ENCODE results near the gene ZBTB45.

The ZBTB45 gene

GRCh38 chr19:58536852-58537798 lies 17.5 kb upstream of the ZBTB45 start:
- H3K27me3 ChIP-seq (ENCODE audit: control insufficient read depth in 2 of 2, insufficient read depth in 2 of 2, low read length in 2 of 2): peaks cover 6 to 7% of the 10 kb centered on the region in 2 donors
- H3K36me3 ChIP-seq (ENCODE audit: control insufficient read depth in 2 of 2, insufficient read depth in 2 of 2, low read length in 2 of 2): no peaks in the 10 kb centered on the region
- no peak overlapping the region for H3K4me3 ChIP-seq (ENCODE audit: low read length in 2 of 2)
- no peak overlapping the region for H3K9ac ChIP-seq (ENCODE audit: low read depth in 1 of 2, low read length in 2 of 2)
- peaks cover 0 to 5% of the 10 kb centered on the region in 2 donors for H3K4me1 ChIP-seq (ENCODE audit: control insufficient read depth in 2 of 2, insufficient read depth in 2 of 2, low read length in 2 of 2)
- H3K27ac ChIP-seq (ENCODE audit: low read depth in 2 of 2, low read length in 2 of 2): no peak overlapping the region
- H3K9me3 ChIP-seq (ENCODE audit: control insufficient read depth in 2 of 2, low read length in 2 of 2): no peaks in the 10 kb centered on the region

GRCh38 chr19:58535857-58536256 lies 16.2 kb upstream of the ZBTB45 start:
- Histone ChIP-seq H3K4me1 (ENCODE audit: control insufficient read depth in 2 of 2, insufficient read depth in 2 of 2, low read length in 2 of 2) (peaks cover 0 to 5% of the 10 kb centered on the region in 2 donors), H3K9ac (ENCODE audit: low read depth in 1 of 2, low read length in 2 of 2) (no peak overlapping the region), H3K36me3 (ENCODE audit: control insufficient read depth in 2 of 2, insufficient read depth in 2 of 2, low read length in 2 of 2) (no peaks in the 10 kb centered on the region), H3K9me3 (ENCODE audit: control insufficient read depth in 2 of 2, low read length in 2 of 2) (no peaks in the 10 kb centered on the region), H3K4me3 (ENCODE audit: low read length in 2 of 2) (no peak overlapping the region), H3K27ac (ENCODE audit: low read depth in 2 of 2, low read length in 2 of 2) (no peak overlapping the region), H3K27me3 (ENCODE audit: control insufficient read depth in 2 of 2, insufficient read depth in 2 of 2, low read length in 2 of 2) (peaks cover 6 to 7% of the 10 kb centered on the region in 2 donors)

GRCh38 chr19:58531034-58531840 lies 11.6 kb upstream of the ZBTB45 start:
- Histone ChIP-seq H3K9me3 (ENCODE audit: control insufficient read depth in 2 of 2, low read length in 2 of 2) (no peaks in the 10 kb centered on the region), H3K9ac (ENCODE audit: low read depth in 1 of 2, low read length in 2 of 2) (no peak overlapping the region)

GRCh38 chr19:58529405-58529804 lies 9.8 kb upstream of the ZBTB45 start:
- H3K4me1 ChIP-seq (ENCODE audit: control insufficient read depth in 2 of 2, insufficient read depth in 2 of 2, low read length in 2 of 2): no peaks in the 10 kb centered on the region
- H3K9me3 ChIP-seq (ENCODE audit: control insufficient read depth in 2 of 2, low read length in 2 of 2): no peaks in the 10 kb centered on the region
- no peaks in the 10 kb centered on the region for H3K36me3 ChIP-seq (ENCODE audit: control insufficient read depth in 2 of 2, insufficient read depth in 2 of 2, low read length in 2 of 2)
- no peak overlapping the region for H3K4me3 ChIP-seq (ENCODE audit: low read length in 2 of 2)
- H3K27me3 ChIP-seq (ENCODE audit: control insufficient read depth in 2 of 2, insufficient read depth in 2 of 2, low read length in 2 of 2): no peaks in the 10 kb centered on the region
- H3K9ac ChIP-seq (ENCODE audit: low read depth in 1 of 2, low read length in 2 of 2): no peak overlapping the region
- no peak overlapping the region for H3K27ac ChIP-seq (ENCODE audit: low read depth in 2 of 2, low read length in 2 of 2)

More at GRCh38 chr19:58531034-58531840, 11.6 kb upstream of the ZBTB45 start:
- Histone ChIP-seq H3K27me3 (ENCODE audit: control insufficient read depth in 2 of 2, insufficient read depth in 2 of 2, low read length in 2 of 2) (no peaks in the 10 kb centered on the region), H3K36me3 (ENCODE audit: control insufficient read depth in 2 of 2, insufficient read depth in 2 of 2, low read length in 2 of 2) (no peaks in the 10 kb centered on the region), H3K4me1 (ENCODE audit: control insufficient read depth in 2 of 2, insufficient read depth in 2 of 2, low read length in 2 of 2) (no peaks in the 10 kb centered on the region), H3K27ac (ENCODE audit: low read depth in 2 of 2, low read length in 2 of 2) (no peak overlapping the region), H3K4me3 (ENCODE audit: low read length in 2 of 2) (no peak overlapping the region)

- Histone ChIP-seq H3K27ac (ENCODE audit: low read depth in 2 of 2, low read length in 2 of 2) (no peak overlapping the region), H3K36me3 (ENCODE audit: control insufficient read depth in 2 of 2, insufficient read depth in 2 of 2, low read length in 2 of 2) (peaks cover 0 to under 1% of the 10 kb centered on the region in 2 donors), H3K4me1 (ENCODE audit: control insufficient read depth in 2 of 2, insufficient read depth in 2 of 2, low read length in 2 of 2) (peaks cover 19 to 21% of the 10 kb centered on the region in 2 donors), H3K4me3 (ENCODE audit: low read length in 2 of 2) (no peak overlapping the region), H3K9ac (ENCODE audit: low read depth in 1 of 2, low read length in 2 of 2) (no peak overlapping the region), H3K27me3 (ENCODE audit: control insufficient read depth in 2 of 2, insufficient read depth in 2 of 2, low read length in 2 of 2) (no peaks in the 10 kb centered on the region), H3K9me3 (ENCODE audit: control insufficient read depth in 2 of 2, low read length in 2 of 2) (no peaks in the 10 kb centered on the region)
Observed at GRCh38 chr19:58522709-58523108, 3.1 kb upstream of the ZBTB45 start.

GRCh38 chr19:58521651-58522050 lies 2.0 kb upstream of the ZBTB45 start:
- peaks cover 24 to 25% of the 10 kb centered on the region in 2 donors for H3K4me1 ChIP-seq (ENCODE audit: control insufficient read depth in 2 of 2, insufficient read depth in 2 of 2, low read length in 2 of 2)
- H3K4me3 ChIP-seq (ENCODE audit: low read length in 2 of 2): no peak overlapping the region
- H3K9ac ChIP-seq (ENCODE audit: low read depth in 1 of 2, low read length in 2 of 2): peak overlapping the region in 1 of 2 donors; percentile 0
- peak overlapping the region in 1 of 2 donors; percentile 32 for H3K27ac ChIP-seq (ENCODE audit: low read depth in 2 of 2, low read length in 2 of 2)
- H3K9me3 ChIP-seq (ENCODE audit: control insufficient read depth in 2 of 2, low read length in 2 of 2): no peaks in the 10 kb centered on the region
- no peaks in the 10 kb centered on the region for H3K27me3 ChIP-seq (ENCODE audit: control insufficient read depth in 2 of 2, insufficient read depth in 2 of 2, low read length in 2 of 2)
- peaks cover 4 to 9% of the 10 kb centered on the region in 2 donors for H3K36me3 ChIP-seq (ENCODE audit: control insufficient read depth in 2 of 2, insufficient read depth in 2 of 2, low read length in 2 of 2)

GRCh38 chr19:58520257-58520599 lies 618 bp upstream of the ZBTB45 start:
- Histone ChIP-seq H3K9ac (ENCODE audit: low read depth in 1 of 2, low read length in 2 of 2) (peak overlapping the region; percentile 87 to 90), H3K4me1 (ENCODE audit: control insufficient read depth in 2 of 2, insufficient read depth in 2 of 2, low read length in 2 of 2) (peaks cover 24 to 25% of the 10 kb centered on the region in 2 donors), H3K4me3 (ENCODE audit: low read length in 2 of 2) (peak overlapping the region; percentile 90 to 94), H3K27me3 (ENCODE audit: control insufficient read depth in 2 of 2, insufficient read depth in 2 of 2, low read length in 2 of 2) (no peaks in the 10 kb centered on the region), H3K36me3 (ENCODE audit: control insufficient read depth in 2 of 2, insufficient read depth in 2 of 2, low read length in 2 of 2) (peaks cover 11 to 13% of the 10 kb centered on the region in 2 donors), H3K27ac (ENCODE audit: low read depth in 2 of 2, low read length in 2 of 2) (peak overlapping the region; percentile 98), H3K9me3 (ENCODE audit: control insufficient read depth in 2 of 2, low read length in 2 of 2) (no peaks in the 10 kb centered on the region)

GRCh38 chr19:58519087-58519354 lies 589 bp downstream of the ZBTB45 start:
- H3K9me3 ChIP-seq (ENCODE audit: control insufficient read depth in 2 of 2, low read length in 2 of 2): no peaks in the 10 kb centered on the region
- H3K4me1 ChIP-seq (ENCODE audit: control insufficient read depth in 2 of 2, insufficient read depth in 2 of 2, low read length in 2 of 2): peaks cover 29 to 30% of the 10 kb centered on the region in 2 donors
- peak overlapping the region; percentile 90 to 94 for H3K4me3 ChIP-seq (ENCODE audit: low read length in 2 of 2)
- H3K36me3 ChIP-seq (ENCODE audit: control insufficient read depth in 2 of 2, insufficient read depth in 2 of 2, low read length in 2 of 2): peaks cover 11 to 13% of the 10 kb centered on the region in 2 donors
- H3K9ac ChIP-seq (ENCODE audit: low read depth in 1 of 2, low read length in 2 of 2): peak overlapping the region; percentile 87 to 90
- H3K27ac ChIP-seq (ENCODE audit: low read depth in 2 of 2, low read length in 2 of 2): peak overlapping the region; percentile 98
- no peaks in the 10 kb centered on the region for H3K27me3 ChIP-seq (ENCODE audit: control insufficient read depth in 2 of 2, insufficient read depth in 2 of 2, low read length in 2 of 2)

GRCh38 chr19:58518256-58519086 lies 1.1 kb downstream of the ZBTB45 start:
- Histone ChIP-seq H3K36me3 (ENCODE audit: control insufficient read depth in 2 of 2, insufficient read depth in 2 of 2, low read length in 2 of 2) (peaks cover 11 to 13% of the 10 kb centered on the region in 2 donors), H3K4me3 (ENCODE audit: low read length in 2 of 2) (peak overlapping the region; percentile 90 to 94), H3K9ac (ENCODE audit: low read depth in 1 of 2, low read length in 2 of 2) (peak overlapping the region; percentile 87 to 90), H3K4me1 (ENCODE audit: control insufficient read depth in 2 of 2, insufficient read depth in 2 of 2, low read length in 2 of 2) (peaks cover 32 to 35% of the 10 kb centered on the region in 2 donors), H3K9me3 (ENCODE audit: control insufficient read depth in 2 of 2, low read length in 2 of 2) (no peaks in the 10 kb centered on the region), H3K27me3 (ENCODE audit: control insufficient read depth in 2 of 2, insufficient read depth in 2 of 2, low read length in 2 of 2) (no peaks in the 10 kb centered on the region), H3K27ac (ENCODE audit: low read depth in 2 of 2, low read length in 2 of 2) (peak overlapping the region; percentile 98)

Data from mucosa of rectum (tissue), 2 donors.